K562 (cell line): Measurements from ENCODE around the gene CEP44. TPM values are rescaled to one million over a fixed set of nuclear protein-coding genes. Genes with fewer than 3 reads are reported as not detected.

Experiments used
- BRF2 ChIP-seq: IDR thresholded peaks from 3 replicates; pipeline ENCODE4 v1.6.1; 2011; ENCODE audit warnings: borderline replicate concordance, mild to moderate bottlenecking; ENCODE audit not compliant: insufficient read length, insufficient read depth
- EHMT2 ChIP-seq: fragments of 450-650 bp; IDR thresholded peaks from 2 replicates; pipeline ENCODE4 v1.6.1; 2018; ENCODE audit warnings: antibody characterized with exemption
- MAX ChIP-seq: sonication (generic); formaldehyde crosslinking; IDR thresholded peaks from 2 replicates; pipeline ENCODE4 v1.9.0; 2022; ENCODE audit warnings: mild to moderate bottlenecking, missing genetic modification reagents
- MBD2 ChIP-seq: sonication (generic); IDR thresholded peaks from 2 replicates; pipeline ENCODE4 v1.6.1; 2016; ENCODE audit warnings: low read depth, borderline replicate concordance
- POLR2A ChIP-seq: fragments of 450-650 bp; conservative IDR thresholded peaks from 2 replicates; pipeline ENCODE4 v1.6.1; 2016
- POLR2G ChIP-seq: fragments of 200-400 bp; formaldehyde crosslinking; IDR thresholded peaks from 2 replicates; pipeline ENCODE4 v1.6.1; 2017; ENCODE audit warnings: low read depth, mild to moderate bottlenecking, antibody characterized with exemption, low read length, moderate library complexity
- SFPQ ChIP-seq: fragments of 200-400 bp; formaldehyde crosslinking; IDR thresholded peaks from 2 replicates; pipeline ENCODE4 v1.6.1; 2017; ENCODE audit warnings: mild to moderate bottlenecking, low read depth, low read length, moderate library complexity
- STAG1 ChIP-seq: sonication (generic); formaldehyde crosslinking; IDR thresholded peaks from 2 replicates; pipeline ENCODE4 v1.5.0; 2020; ENCODE audit warnings: missing genetic modification reagents, borderline replicate concordance
- SUPT5H ChIP-seq: fragments of 450-650 bp; IDR thresholded peaks from 2 replicates; pipeline ENCODE4 v1.6.1; 2016
- TRIM24 ChIP-seq, 2 experiments: fragments of 450-650 bp; IDR thresholded peaks; 2 replicates each; pipeline ENCODE4 v1.6.1; 2016
- U2AF2 ChIP-seq: fragments of 200-400 bp; formaldehyde crosslinking; optimal IDR thresholded peaks from 2 replicates; pipeline ENCODE3; 2017; ENCODE audit warnings: low read depth, mild to moderate bottlenecking, low read length
- ZBTB1 ChIP-seq: sonication (generic); formaldehyde crosslinking; IDR thresholded peaks from 2 replicates; pipeline ENCODE4 v1.8.1; 2023; ENCODE audit warnings: missing genetic modification reagents, low read depth, mild to moderate bottlenecking, borderline replicate concordance
- ZNF277 ChIP-seq: fragments of 250-450 bp; sonication (Bioruptor Pico); IDR thresholded peaks from 2 replicates; pipeline ENCODE4 v1.8.0; 2022; ENCODE audit warnings: inconsistent platforms, mild to moderate bottlenecking, moderate library complexity, borderline replicate concordance
- ZNF398 ChIP-seq: fragments of 250-450 bp; sonication (Bioruptor Pico); IDR thresholded peaks from 2 replicates; pipeline ENCODE4 v1.8.0; 2021; ENCODE audit warnings: moderate library complexity, mild to moderate bottlenecking, inconsistent platforms
- ZNF592 ChIP-seq: fragments of 450-650 bp; IDR thresholded peaks from 2 replicates; pipeline ENCODE4 v1.6.1; 2017; ENCODE audit warnings: antibody characterized with exemption, mild to moderate bottlenecking
- ZNF695 ChIP-seq: fragments of 450-650 bp; formaldehyde crosslinking; IDR thresholded peaks from 2 replicates; pipeline ENCODE4 v1.4.0; 2020; ENCODE audit warnings: mild to moderate bottlenecking, moderate library complexity
- ZNF699 ChIP-seq: fragments of 250-450 bp; sonication (Bioruptor Pico); IDR thresholded peaks from 2 replicates; pipeline ENCODE4 v1.8.0; 2021; ENCODE audit warnings: mild to moderate bottlenecking, moderate library complexity; ENCODE audit not compliant: insufficient replicate concordance
- polyA plus RNA-seq, 8 experiments: library from polyadenylated mRNA; depleted of rRNA in 4 of 8; stranded (reverse) in 5 of 8; unstranded in 3 of 8; fragments of >200 nt; fragmentation: Nextera tagmentation in 2 of 8; fragmentation: Illumina TruSeq in 1 of 8; extraction: Ambion mirVana in 2 of 8; extraction: Trizol in 1 of 8; gene quantifications; 2 replicates each; pipeline versions ENCODE4 v1.2.1 to v1.2.3, GENCODE V29; 2011 to 2014; ENCODE audit warnings: inconsistent platforms in 1 of 8, missing spikeins in 1 of 8
- total RNA-seq, 7 experiments: library from RNA; depleted of rRNA in 6 of 7; stranded (reverse); fragments of >200 nt in 6 of 7; fragmentation: Illumina TruSeq in 2 of 7; extraction: Trizol in 2 of 7; gene quantifications; 2 replicates each; pipeline versions ENCODE4 v1.2.1 to v1.2.3, GENCODE V29; 2011 to 2021; ENCODE audit warnings: low replicate concordance in 1 of 7

Gene CEP44
- total and polyA plus RNA-seq, 9 of the 15 experiments (the other 6 are each of a cell fraction or from before 2014, with no cell fraction given) = 19.6 to 45.0 (median 24.4) TPM

GRCh38 chr4:174282836-174283506 is 740 bp upstream of the CEP44 start (continued):
- TF ChIP-seq ZNF398 (CRISPR knock-in tag) (no peak), POLR2G (no peak), SUPT5H (peak; percentile 54), POLR2A (no peak), MBD2 (peak; percentile 94), ZNF699 (CRISPR knock-in tag) (no peak), ZNF592 (no peak), ZBTB1 (no peak), SFPQ (no peak), MAX (CRISPR knock-in tag) (no peak), TRIM24 (IDR thresholded peaks at IDR 0.05) (no peak), ZNF695 (CRISPR knock-in tag) (no peak), ZNF277 (CRISPR knock-in tag) (no peak), BRF2 (no peak), EHMT2 (no peak), STAG1 (CRISPR knock-in tag) (no peak), U2AF2 (no peak)
